ENCODE data around the gene NPAS1.

- TF ChIP-seq CTCF (IDR thresholded peaks at IDR 0.05) (no peak), POLR2A (IDR thresholded peaks at IDR 0.05) (no peak)
Measured at GRCh38 chr19:47081095-47081494, 61.5 kb downstream of the NPAS1 start.
